Measurements from ENCODE around the gene WNT5B.

DNA sequence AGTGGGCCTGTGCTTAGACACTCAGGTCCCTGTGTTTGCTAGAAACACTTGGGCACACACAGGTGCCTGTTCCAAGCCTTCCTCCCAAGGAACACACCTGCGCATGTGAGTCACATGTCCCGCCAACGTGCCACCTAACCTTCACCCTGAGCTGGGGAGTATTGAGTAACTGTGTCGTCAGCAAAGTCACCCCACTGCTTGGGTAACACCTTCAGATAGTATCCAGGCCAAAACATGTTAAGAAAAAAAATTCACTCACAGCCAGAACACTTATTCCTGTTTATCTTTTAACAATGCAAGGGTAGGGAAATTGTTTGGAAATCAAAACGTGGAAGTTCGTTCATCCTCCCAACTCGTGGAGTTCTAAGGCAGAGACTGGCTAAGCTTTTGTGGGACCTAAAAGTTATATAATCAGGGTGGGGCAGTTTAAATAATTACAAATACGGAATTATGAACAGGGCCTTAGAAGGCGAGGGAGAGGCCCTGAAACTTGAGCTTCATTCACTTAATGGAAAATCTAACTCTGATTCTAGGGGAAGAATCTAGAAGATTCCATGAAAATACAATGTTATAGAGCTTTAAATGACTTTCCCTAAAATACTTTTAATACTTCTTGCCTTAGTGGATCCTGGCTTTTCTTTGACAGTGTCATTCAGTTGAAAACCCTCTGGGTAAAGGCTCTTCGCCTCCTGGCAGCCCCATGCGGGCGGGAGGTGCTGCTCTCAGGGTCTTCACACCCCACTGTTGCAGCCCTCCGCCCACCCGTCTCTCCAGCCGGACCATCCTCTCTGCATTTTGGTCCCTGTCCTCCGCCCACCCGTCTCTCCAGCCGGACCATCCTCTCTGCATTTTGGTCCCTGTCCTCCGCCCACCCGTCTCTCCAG lies 31.5 kb downstream of the WNT5B start:
- TF ChIP-seq, protein P1, sequence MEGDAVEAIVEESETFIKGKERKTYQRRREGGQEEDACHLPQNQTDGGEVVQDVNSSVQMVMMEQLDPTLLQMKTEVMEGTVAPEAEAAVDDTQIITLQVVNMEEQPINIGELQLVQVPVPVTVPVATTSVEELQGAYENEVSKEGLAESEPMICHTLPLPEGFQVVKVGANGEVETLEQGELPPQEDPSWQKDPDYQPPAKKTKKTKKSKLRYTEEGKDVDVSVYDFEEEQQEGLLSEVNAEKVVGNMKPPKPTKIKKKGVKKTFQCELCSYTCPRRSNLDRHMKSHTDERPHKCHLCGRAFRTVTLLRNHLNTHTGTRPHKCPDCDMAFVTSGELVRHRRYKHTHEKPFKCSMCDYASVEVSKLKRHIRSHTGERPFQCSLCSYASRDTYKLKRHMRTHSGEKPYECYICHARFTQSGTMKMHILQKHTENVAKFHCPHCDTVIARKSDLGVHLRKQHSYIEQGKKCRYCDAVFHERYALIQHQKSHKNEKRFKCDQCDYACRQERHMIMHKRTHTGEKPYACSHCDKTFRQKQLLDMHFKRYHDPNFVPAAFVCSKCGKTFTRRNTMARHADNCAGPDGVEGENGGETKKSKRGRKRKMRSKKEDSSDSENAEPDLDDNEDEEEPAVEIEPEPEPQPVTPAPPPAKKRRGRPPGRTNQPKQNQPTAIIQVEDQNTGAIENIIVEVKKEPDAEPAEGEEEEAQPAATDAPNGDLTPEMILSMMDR (IDR thresholded peaks at IDR 0.05; ENCODE audit: insufficient read depth, low read length, poor library complexity, severe bottlenecking), result no peak
- TF ChIP-seq EZH2phosphoT487 (conservative IDR thresholded peaks at IDR 0.05; ENCODE audit: low read length), result no peak
